Measurements from ENCODE around the gene ADIPOR1. TPM values are rescaled to one million over a fixed set of nuclear protein-coding genes. Genes with fewer than 3 reads are reported as not detected.

Gene ADIPOR1
- total RNA-seq, 4 donors from 2014 or later, result 38.7 to 53.8 (median 47.9) TPM

- DNase-seq, result no peak
- Histone ChIP-seq H3K4me1 (no peaks in the 10 kb centered on the region), H3K27me3 (no peaks in the 10 kb centered on the region), H3K9me3 (no peaks in the 10 kb centered on the region), H3K36me3 (no peaks in the 10 kb centered on the region), H3K4me3 (no peak overlapping the region), H3K27ac (no peak overlapping the region)
- no peak for TF ChIP-seq POLR2A (IDR thresholded peaks at IDR 0.05)
- TF ChIP-seq CTCF (IDR thresholded peaks at IDR 0.05), result no peak
- intact Hi-C loops (cut with DNase I; ENCODE audit: low total_unique reads), result no loop called here
These were observed 56.6 kb downstream of the ADIPOR1 start for GRCh38 chr1:202901555-202901954.

GRCh38 chr1:202892501-202892900 is 65.6 kb downstream of the ADIPOR1 start:
- H3K36me3 ChIP-seq, result no peaks in the 10 kb centered on the region
- no peaks in the 10 kb centered on the region for H3K27me3 ChIP-seq
- H3K4me1 ChIP-seq, result no peaks in the 10 kb centered on the region
- H3K9me3 ChIP-seq, result no peaks in the 10 kb centered on the region
- no peak for DNase-seq
- TF ChIP-seq CTCF (IDR thresholded peaks at IDR 0.05), result no peak
- TF ChIP-seq POLR2A (IDR thresholded peaks at IDR 0.05), result no peak
- intact Hi-C loops (cut with DNase I; ENCODE audit: low total_unique reads), result no loop called here
- H3K27ac ChIP-seq, result no peak overlapping the region
- no peak overlapping the region for H3K4me3 ChIP-seq

Small RNAs within 50 kb of the gene (small RNA-seq; reads per million reads assigned to genes)
- gene RF00019, result not detected

Other genes starting within 250 kb of the ADIPOR1 start
- 1 to 10 TPM in 1 of 4 donors, not detected in 3; 1.1 TPM for gene SYT2, start 247.9 kb downstream of the ADIPOR1 start, total RNA-seq
- 100 to 1,000 TPM in 1 of 4 donors, 10 to 100 TPM in 3; 21.8 to 180 (median 47.1) TPM for gene KDM5B, start 149.9 kb downstream of the ADIPOR1 start, total RNA-seq
- gene PCAT6, start 147.4 kb downstream of the ADIPOR1 start, total RNA-seq, result not detected
- gene RABIF, start 69.2 kb downstream of the ADIPOR1 start, total RNA-seq, result 1 to 10 TPM; 3.8 to 7.6 (median 6.0) TPM
- 10 to 100 TPM in 3 of 4 donors, 1 to 10 TPM in 1; 6.4 to 34.1 (median 20.4) TPM for gene KLHL12, start 31.1 kb downstream of the ADIPOR1 start, total RNA-seq
- 100 to 1,000 TPM in 1 of 4 donors, 10 to 100 TPM in 3; 25.6 to 110 (median 45.8) TPM for gene CYB5R1, start 8.9 kb upstream of the ADIPOR1 start, total RNA-seq
- 100 to 1,000 TPM in 1 of 4 donors, 10 to 100 TPM in 3; 25.9 to 109 (median 68.1) TPM for gene TMEM183A, start 49.1 kb upstream of the ADIPOR1 start, total RNA-seq
- gene PPFIA4, start 68.2 kb upstream of the ADIPOR1 start, total RNA-seq, result 1 to 10 TPM in 2 of 4 donors, under 1 TPM in 1, not detected in 1; 0.26 to 7.6 (median 6.5) TPM
- not detected for gene MYOG, start 127.7 kb upstream of the ADIPOR1 start, total RNA-seq
- gene ADORA1, start 169.4 kb upstream of the ADIPOR1 start, total RNA-seq, result 1 to 10 TPM in 2 of 4 donors, not detected in 2; 3.0 TPM
- gene MYBPH, start 217.5 kb upstream of the ADIPOR1 start, total RNA-seq, result under 1 TPM in 1 of 4 donors, not detected in 3; 0.64 TPM
- gene CHI3L1, start 228.4 kb upstream of the ADIPOR1 start, total RNA-seq, result 10 to 100 TPM in 2 of 4 donors, 1 to 10 TPM in 1, not detected in 1; 6.2 to 28.2 (median 21.2) TPM

All from uterus (tissue), 4 donors.